HTERT RPE-1 (cell line): ENCODE results near the gene ITIH3.

Experiments used
- in situ Hi-C: fragments of 300-500 bp; cut with MboI; formaldehyde crosslinking; loops from 4 replicates; pipeline ENCODE4 v1.14.3; 2020; ENCODE audit warnings: low sequenced_read_pairs

ITIH3 gene

DNA sequence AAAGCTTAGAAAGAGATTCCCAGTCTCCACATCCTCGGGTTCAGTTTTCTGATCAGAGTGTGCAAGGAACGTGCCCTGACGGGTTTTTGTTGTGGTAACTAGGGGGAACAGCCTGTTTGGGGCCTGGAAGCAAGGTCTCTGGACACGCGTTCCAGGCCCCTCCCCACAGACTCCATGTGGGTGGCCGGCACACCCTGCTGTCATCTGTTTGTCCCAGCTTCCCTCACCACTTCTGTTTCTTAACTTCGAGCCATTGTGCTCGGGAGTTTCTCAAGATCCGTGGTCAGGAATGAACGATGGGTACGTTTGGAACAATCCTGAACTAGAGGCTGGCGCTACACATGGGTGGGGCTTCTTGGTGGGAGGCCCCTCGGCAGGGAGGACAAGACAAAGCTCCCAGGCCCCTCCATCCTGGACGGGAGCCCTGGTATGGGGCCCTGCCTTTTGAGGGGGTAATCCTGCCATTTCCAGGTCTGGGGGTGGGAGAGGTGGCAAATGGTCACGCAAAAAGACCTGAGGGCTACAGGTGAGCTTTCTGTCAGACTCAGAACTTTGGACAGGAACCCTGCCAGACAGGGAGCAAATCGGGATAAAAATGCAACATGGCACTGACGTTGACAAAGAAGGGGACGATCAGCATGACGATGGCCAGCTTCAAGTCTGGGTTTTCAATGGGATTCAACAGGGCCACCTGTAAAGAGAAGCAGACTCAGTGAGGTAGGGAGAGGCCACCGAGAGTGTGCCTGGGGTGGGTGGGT is 48.7 kb downstream of the ITIH3 start:
- in situ Hi-C loops: no loop called here

DNA sequence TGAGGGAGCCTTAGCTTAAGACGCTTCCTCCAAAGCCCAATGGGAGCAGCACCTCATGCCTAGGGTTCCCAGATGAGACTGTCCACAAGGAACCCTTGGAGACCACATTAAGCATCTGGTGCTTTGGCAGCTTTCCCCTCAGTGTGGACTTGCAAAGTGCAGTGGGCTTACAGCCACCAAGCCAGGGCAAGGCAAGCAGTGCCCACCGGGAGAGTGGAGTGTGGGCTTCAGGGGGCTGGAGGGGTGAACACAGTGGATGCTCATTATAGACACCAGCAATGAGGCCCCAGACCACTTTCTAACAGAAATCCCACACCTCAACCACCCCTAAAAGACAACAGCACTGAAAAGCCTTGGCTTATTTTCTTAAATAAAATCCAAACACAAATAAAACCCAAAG is 49.3 kb downstream of the ITIH3 start:
- in situ Hi-C loops: no loop called here

DNA sequence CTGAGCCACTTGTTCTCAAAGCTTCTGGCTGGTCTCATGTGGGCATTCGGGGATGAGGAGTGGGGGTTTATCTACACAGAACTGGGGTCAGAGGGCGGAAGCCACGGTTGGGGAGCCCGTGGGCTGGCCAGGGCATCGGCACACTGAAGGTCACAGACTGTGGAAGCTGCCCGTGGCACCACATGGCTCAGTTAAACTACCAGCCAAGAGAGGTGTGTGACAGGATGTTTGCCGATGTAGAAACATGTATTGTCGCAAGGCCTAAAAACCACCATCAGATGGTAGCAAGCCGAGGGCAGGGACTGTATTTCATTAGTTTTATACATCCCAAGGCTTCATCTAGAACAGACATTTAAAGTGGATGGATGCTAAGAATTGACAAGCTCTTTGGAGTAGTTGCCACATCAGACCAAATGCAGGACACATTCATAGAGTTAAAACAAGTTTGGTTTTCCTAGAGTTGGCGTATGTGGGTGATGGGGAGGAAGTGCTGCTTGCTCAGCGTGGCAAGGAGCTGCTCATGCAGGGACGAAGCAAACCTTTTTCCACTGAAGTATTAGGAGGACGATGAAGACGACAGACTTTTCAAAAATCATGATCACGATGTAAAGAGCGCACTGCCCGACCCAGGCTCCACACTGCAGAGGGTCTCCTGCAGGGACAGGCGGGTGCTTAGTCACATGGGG is 49.8 kb downstream of the ITIH3 start:
- in situ Hi-C loops: no loop called here

DNA sequence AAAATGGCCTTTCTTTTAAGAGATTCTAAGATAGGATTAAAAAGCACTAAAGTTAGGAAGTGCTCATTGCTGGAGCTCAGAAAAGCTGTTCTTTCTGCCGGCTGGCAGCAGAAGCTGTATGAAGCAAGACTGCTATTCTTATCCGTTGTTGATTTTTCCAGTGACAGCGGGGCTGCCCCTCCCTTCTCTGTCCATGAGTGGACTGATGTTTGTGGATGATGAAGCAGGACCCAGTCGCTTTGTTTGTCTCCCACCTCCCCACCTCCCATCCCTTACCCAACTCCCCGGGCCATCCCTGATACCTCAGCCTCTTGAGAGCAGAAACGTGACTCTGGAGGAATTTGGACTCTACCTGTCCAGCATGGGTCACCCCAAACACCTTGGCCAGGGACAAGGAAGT is 50.6 kb downstream of the ITIH3 start:
- in situ Hi-C loops: no loop called here

DNA sequence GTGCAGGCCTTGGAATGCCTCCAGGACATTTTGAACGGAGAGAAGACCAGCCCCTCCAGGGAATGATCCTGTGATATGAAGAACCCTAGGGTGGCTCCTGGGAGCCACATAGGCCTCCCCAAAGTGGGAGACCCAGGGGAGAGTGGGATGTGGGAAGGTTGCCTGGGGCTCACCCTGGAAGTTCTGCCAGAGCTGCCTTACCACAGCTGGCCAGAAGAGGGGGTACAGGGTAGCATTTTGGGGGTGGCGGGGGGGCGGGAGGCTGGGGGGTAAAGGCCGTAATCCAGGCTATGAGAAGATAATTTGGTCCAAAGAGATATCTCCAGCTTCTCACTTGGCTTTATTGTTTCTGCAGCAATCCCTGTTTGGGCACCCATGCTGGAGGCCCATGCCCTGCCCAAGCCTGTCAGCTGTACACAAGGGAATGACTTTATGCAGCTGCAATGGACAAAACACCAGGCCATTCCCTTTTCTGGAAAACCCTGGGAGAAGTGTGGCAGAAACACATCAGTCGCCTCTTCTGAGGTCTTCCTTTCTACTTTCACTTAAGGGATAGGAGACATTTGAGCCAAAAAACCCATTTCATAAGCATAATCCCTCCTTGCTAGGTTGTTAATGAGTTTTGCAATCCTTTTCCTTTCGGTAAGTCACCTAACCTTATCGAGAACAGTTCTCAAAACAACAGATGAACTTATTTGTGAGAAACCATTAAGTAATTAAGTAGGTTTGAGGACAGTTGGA is 51.3 kb downstream of the ITIH3 start:
- in situ Hi-C loops: no loop called here

DNA sequence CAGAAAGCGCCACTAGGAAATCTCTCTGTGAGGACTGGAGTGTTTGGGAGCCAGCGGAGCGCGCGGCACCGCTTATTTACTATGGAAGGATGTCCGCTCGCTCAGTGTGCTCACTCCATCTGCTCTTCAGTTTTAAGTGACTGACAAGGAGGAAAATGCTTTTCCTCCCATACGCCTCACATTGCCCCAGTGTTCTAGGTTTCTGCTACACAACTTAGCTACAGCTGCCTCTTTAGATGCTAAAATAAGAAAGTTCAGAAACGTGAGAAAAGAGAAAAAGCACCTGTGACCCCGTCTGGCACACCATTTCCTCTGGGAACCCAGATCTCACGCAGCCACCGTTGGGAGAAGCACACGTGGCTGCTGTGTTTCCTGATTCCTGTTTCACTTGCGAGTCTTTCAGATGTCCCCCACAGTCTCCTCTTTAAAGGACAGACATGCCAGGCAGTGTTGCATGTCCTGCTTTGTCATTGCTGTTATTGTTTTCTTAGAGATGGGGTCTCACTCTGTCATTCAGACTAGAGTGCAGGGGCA is 51.9 kb downstream of the ITIH3 start:
- in situ Hi-C loops: no loop called here

DNA sequence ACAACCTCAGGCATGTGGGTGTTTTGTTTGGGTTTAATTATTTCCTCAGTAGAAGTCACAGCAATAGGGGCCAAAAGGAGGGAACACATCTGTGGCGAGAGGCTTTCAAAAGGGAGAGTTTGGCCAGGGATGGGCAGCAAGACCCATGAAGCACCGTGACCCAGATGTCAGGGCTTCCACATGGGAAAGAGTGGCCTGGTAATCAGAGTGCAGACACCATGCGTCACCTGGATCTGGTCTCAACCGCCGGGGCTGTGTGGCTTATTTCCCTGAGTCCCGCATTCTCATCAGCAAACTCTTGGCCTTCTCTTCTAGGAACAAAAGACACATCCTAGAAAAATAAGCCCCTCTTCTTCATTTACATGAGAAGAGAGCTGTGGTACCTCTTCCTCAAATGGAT is 52.6 kb downstream of the ITIH3 start:
- in situ Hi-C loops: no loop called here

DNA sequence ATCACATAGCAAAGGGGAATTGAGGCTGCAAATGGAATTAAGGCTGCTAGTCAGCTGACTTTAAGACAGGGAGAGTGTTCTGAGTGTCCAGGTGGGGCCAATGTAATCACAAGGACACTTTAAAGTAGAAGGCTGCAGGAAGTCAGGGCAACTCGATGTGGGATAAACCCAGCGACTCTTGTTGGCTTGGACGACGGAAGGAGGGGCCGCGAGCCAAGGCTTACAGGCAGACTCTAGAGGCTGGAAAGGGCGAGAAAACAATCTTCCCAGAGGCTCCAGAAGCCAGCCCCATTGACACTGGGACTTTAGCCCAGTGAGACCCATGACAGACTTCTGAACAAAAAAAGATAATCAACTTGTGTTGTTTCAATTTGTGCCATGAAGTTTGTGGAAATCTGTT is 53.1 kb downstream of the ITIH3 start:
- in situ Hi-C loops: no loop called here

DNA sequence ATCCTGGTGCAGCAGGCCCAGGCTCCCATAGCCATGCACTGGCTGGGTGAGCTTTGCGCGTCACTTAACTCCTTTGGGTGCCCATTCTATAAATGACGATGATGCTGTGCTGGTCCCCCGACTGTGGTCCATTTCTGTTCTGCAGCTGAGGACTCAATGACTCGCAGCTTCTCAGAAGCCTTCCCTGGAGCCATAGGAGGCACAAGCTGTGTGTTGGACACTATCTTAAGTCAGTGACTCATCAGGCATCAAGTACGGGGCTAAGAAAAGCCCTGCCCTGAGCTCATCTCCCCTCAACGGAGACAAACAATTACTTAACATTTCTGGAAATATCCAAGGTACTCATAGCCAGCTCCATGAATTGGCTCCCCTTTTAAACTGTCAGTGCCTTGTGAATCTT is 54.0 kb downstream of the ITIH3 start:
- in situ Hi-C loops: no loop called here

DNA sequence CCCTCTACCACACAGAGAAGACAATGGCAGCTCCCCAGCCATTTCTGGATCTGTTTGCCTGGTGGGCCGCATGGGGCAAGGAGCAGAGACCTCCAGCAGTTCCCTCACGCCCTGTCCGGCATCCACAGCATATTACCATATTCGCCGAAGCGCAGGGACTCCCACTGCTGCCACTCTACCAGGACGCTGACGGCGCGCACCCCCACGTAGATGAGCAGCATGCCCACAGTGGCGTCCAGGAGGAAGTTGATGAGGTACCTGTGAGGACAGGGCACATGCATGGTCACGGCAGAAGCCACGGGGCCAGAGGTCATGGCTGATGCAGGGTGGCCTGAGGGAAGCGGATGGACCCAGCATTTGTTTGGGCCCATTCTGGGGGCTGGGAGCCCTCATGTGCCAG is 55.1 kb downstream of the ITIH3 start:
- in situ Hi-C loops: no loop called here

DNA sequence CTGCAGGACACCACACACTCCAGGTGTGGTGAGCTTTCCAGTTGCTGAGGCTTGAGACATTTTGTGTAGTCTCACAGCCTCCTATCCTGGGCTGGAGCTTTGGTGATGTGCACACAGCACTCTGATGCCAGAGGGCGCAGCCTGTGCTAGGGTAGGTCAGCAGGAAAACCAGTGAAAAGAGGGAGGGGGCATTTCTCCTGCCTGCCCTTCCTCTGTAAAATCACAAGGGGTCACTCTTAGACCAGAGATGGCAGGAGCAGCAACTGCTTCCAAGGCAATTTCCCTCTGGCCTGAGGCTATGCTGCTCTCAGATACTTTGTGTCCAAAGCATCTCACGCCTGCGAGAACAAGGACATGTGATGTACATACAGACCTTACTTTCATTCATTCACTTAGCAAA is 56.8 kb downstream of the ITIH3 start:
- in situ Hi-C loops: no loop called here

DNA sequence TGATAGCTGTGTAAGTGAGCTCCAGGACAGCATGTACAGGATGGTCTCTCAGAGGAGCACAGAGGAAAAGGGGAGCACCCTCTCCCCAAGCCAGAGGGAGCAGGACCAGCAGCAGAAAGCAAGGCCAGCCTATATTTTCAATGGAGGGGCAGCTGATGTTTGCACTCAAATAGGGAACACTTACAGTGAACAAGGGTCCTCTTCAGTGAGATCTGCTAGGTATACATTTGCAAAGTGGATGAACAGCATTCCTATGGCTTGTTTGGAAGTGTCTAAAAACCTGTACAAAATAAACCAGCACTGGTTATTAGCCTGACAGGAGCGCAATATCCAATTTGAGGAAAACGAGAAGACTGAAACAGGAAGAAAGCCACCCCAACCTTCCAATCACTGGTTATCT is 57.8 kb downstream of the ITIH3 start:
- in situ Hi-C loops: no loop called here

DNA sequence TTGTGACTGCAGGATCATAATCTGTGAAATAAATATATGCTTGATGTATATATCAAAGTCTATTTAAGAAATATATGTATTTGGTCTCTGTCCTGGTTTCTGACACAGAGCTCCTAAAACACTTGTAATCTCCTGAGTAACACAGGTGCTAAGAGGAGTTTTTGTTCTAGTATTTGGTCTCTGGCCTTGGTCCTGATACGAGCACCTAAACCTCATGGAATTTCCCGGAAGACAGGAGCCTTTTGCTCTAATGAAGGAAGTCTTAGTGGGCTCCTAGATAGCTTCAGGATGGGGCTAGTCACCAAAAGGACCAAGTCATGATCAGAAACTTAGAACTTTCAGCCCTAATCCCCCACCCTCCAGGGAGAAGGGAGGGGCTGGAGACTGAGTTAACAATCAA is 59.4 kb downstream of the ITIH3 start:
- in situ Hi-C loops: no loop called here

DNA sequence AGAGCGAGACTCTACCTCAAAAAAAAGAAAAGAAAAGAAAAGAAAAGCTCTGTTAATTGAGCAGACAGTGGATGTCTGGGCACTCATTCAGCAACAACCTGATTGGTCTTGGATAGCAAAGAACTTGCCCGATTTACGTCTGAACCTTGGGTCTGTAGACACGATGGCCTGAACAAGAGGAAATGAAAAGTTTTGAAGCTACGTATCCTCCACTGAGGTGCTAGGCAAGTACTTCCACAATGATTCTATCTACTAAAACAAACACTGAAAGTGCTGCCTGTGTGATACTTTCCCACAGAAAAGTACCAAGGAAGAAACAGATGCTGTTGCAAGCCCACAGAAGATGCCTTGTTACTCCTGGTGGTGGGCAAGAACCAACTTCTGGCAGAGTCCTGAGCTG is 62.1 kb downstream of the ITIH3 start:
- in situ Hi-C loops: no loop called here

DNA sequence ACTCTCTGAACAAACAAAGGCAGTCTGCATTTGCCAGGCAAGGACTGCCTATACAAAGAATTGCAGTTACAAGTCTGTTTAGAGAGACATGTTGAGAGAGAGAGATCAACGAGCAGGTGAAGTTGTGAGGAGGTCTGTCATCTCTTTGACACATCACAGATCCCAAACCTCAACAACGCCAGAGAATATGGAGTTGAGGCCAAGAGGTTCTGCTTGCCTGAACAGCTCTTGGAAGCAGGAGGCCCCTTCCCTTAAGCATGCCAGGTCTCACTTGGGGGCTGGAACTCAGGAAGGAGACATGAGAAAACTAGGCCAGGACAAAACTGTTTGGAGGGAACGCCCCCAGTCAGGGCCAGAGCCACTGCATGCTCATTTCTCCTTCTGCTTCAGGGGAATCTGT is 62.5 kb downstream of the ITIH3 start:
- in situ Hi-C loops: no loop called here

DNA sequence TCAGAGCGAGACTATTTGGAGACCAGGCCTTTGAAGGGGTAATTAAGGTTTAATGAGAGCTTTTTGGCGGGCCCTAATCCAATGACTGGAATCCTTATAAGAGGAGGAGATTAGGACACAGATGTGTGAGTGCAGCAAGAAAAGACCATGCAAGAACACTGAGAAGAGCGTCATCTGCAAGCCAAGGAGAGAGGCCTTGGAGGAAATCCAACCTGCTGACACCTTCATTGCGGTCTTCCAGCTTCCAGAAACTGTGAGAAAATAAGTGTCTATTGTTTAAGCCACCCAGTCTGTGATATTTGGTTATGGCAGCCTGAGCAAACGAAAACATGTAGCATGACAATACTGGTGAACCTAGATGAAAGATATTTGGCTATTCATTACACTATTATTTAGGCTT is 63.3 kb downstream of the ITIH3 start:
- in situ Hi-C loops: no loop called here
